Pancreas (tissue), 10 donors: ENCODE data around the gene PLCG1. TPM values are rescaled to one million over a fixed set of nuclear protein-coding genes. Genes with fewer than 3 reads are reported as not detected.
A peak's percentile ranks its signal among the peaks of the same experiment; 100 is the strongest.

Experiments
- ATAC-seq, 4 donors: fragments of 200-7000 bp; cut with Tn5 transposase; one replicate each; pipeline versions ENCODE4 v1.8.0 to v1.9.1; 2020; ENCODE audit warnings: mild to moderate bottlenecking in 4 of 4, moderate library complexity in 4 of 4
- DNase-seq, 6 donors: peaks; one replicate each; pipeline ENCODE4 v3.0.0-alpha.2; 2020
- FAIRE-seq: peaks from 2 replicates; lab custom pipeline; 2012; peaks lifted over from hg19 to GRCh38; lab: Jason Lieb, UNC
- H3K27ac ChIP-seq, 4 donors: fragments of 200-600 bp; sonication (generic); 1 replicate in 3 of 4; 2 replicates in 1 of 4; pipeline versions ENCODE4 v1.5.0 to v1.8.0; 2020
- H3K27me3 ChIP-seq, 4 donors: fragments of 200-600 bp; one replicate each; pipeline ENCODE4 v1.8.0; 2021
- H3K36me3 ChIP-seq, 3 donors: fragments of 200-600 bp; sonication (generic) in 1 of 3; one replicate each; pipeline versions ENCODE4 v1.5.0 to v1.8.0; 2020 to 2021
- H3K4me1 ChIP-seq, 3 donors: fragments of 200-600 bp; one replicate each; pipeline ENCODE4 v1.8.0; 2021
- H3K4me3 ChIP-seq, 4 donors: fragments of 200-600 bp; sonication (generic) in 2 of 4; one replicate each; pipeline versions ENCODE4 v1.5.0 to v1.8.0; 2020 to 2021
- H3K9me3 ChIP-seq, 4 donors: fragments of 200-600 bp; one replicate each; pipeline ENCODE4 v1.8.0; 2021
- WGBS, 2 donors: extraction: QIAGEN DNeasy Blood & Tissue Kit; methylation state at CpG; one replicate each; pipeline ENCODE4 v1.1.7; 2013; 5-methylcytosine and 5-hydroxymethylcytosine counted together
- intact Hi-C, 3 donors: fragments of 100-400 bp; cut with DNase I; formaldehyde crosslinking; loops; one replicate each; pipeline versions ENCODE4 v1.11.1 to v1.14.2; 2022
- polyA plus RNA-seq, 2 donors: library from polyadenylated mRNA; stranded (reverse); fragments of 200-250 nt; gene quantifications; one replicate each; pipeline ENCODE4 v1.2.3, GENCODE V29; 2013
- total RNA-seq, 6 donors: library from RNA; stranded (reverse); fragmentation: NEBNext Ultra II Directional in 4 of 6; extraction: Animal tissue kit (Norgen Biotek cat#: 25700) in 4 of 6; gene quantifications; one replicate each; pipeline versions ENCODE4 v1.2.1 to v1.2.4, GENCODE V29; 2021 to 2023
- TF ChIP-seq, protein P1 (sequence below), 4 donors: fragments of 200-600 bp; sonication (generic) in 3 of 4; IDR thresholded peaks; one replicate each; pipeline versions ENCODE4 v1.5.0 to v1.8.0; 2021; ENCODE audit warnings: antibody characterized with exemption in 4 of 4
- donor health status: healthy with polysubstance abuse.
- donor health status: DM: no; HTN: no; CAD: no; lungs with moderate emphysema.
- donor health status: DM: no; HTN: no; CAD: no.
- donor health status: control.
- donor health status: control.
- donor health status: Bipolar disorder and iron deficiency.
- donor health status: DM: yes; HTN: yes; CAD: no.
- donor health status: DM: no; HTN: no; CAD: no.
- donor health status: DM: no; HTN: no; CAD: no.
- donor health status: DM: yes; HTN: yes; CAD: no.

PLCG1 gene
- total and polyA plus RNA-seq, 8 donors: 9.9 to 41.7 (median 20.1) TPM

GRCh38 chr20:41174782-41175181, 37.4 kb downstream of the PLCG1 start:
- Histone ChIP-seq H3K27me3 (no peaks in the 10 kb centered on the region), H3K36me3 (peaks cover 0 to 3% (median 0%) of the 10 kb centered on the region in 3 donors), H3K4me1 (peaks cover 0 to 5% (median 5%) of the 10 kb centered on the region in 3 donors), H3K9me3 (no peaks in the 10 kb centered on the region), H3K27ac (no peak overlapping the region), H3K4me3 (no peak overlapping the region)
- FAIRE-seq: no peak
- WGBS, 2 donors: 75 to 92% methylated on average over 2 of the region's 2 CpGs
- peak in 1 of 6 donors; percentile 37 for DNase-seq
- TF ChIP-seq, protein P1, sequence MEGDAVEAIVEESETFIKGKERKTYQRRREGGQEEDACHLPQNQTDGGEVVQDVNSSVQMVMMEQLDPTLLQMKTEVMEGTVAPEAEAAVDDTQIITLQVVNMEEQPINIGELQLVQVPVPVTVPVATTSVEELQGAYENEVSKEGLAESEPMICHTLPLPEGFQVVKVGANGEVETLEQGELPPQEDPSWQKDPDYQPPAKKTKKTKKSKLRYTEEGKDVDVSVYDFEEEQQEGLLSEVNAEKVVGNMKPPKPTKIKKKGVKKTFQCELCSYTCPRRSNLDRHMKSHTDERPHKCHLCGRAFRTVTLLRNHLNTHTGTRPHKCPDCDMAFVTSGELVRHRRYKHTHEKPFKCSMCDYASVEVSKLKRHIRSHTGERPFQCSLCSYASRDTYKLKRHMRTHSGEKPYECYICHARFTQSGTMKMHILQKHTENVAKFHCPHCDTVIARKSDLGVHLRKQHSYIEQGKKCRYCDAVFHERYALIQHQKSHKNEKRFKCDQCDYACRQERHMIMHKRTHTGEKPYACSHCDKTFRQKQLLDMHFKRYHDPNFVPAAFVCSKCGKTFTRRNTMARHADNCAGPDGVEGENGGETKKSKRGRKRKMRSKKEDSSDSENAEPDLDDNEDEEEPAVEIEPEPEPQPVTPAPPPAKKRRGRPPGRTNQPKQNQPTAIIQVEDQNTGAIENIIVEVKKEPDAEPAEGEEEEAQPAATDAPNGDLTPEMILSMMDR (IDR thresholded peaks at IDR 0.05): no peak
- ATAC-seq: no peak
- intact Hi-C loops: loop anchor here in 2 of 3 donors (5.0 kb wide), 2 partner anchors 163 to 168 kb away; partner anchors contain the start of gene LPIN3 (in 1 of the 2)

DNA sequence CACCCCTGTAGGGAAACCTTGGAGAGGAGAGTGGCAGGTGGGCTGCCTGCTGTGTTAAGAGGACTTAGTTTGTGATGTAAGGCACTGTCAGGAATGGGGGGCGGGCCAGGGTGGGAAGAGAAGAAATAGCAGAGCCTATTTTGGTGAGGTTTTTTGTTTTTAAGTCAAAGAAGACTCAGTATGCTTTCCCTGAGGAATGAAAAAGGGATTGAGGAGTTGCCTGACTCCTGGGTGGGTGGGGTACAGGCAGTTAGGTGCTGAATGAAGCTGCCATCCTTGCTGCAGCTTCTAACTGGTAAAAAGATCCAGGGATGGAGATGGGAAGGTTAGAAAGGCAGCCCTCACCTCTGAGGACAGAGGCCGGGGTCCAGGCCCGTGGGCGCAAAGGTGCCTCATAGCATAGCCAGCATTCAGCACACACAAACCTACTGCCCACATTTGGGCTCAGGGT, 37.9 kb downstream of the PLCG1 start:
- FAIRE-seq (no peak), ATAC-seq (no peak), DNase-seq (peak in 1 of 6 donors; percentile 2)
- no peaks in the 10 kb centered on the region for H3K27me3 ChIP-seq
- H3K36me3 ChIP-seq: peaks cover 0 to 3% (median 0%) of the 10 kb centered on the region in 3 donors
- WGBS, 2 donors: 92 to 98% methylated on average over 4 of the region's 4 CpGs
- peaks cover 0 to 5% (median 5%) of the 10 kb centered on the region in 3 donors for H3K4me1 ChIP-seq
- intact Hi-C loops: no loop called here
- no peaks in the 10 kb centered on the region for H3K9me3 ChIP-seq
- no peak overlapping the region for H3K27ac ChIP-seq
- no peak overlapping the region for H3K4me3 ChIP-seq
- TF ChIP-seq, protein P1 (IDR thresholded peaks at IDR 0.05): no peak

DNA sequence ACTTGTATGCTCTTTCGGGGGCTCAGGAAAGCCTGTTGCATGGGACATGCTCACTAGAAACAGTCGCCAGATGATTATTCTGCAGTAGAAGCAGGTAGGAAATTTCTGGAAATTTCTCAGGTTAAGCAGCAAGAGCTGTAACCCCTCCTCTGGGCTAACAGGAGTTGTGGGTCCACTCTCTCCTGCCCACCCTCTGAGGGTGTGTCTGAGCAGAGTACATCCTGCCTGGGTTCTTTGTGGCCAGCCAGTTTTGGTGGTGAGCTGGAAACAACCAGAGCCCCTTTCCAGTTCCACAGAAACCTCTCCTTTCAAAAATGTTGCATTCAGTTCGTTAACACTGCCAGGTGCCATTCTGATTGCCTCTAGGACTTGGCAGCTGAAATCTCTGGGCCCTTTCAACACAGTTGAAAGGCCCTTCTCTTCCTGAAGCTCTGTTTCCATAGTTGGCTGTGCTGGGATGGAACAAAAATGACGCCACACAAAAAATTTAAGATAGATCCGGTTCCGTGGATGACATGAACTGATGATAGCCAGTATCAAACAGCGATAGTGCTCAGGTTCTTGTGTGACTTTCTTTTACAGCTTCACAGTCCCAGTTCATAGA, 38.5 kb downstream of the PLCG1 start:
- WGBS, 2 donors: 81 to 86% methylated on average over 7 of the region's 7 CpGs
- H3K9me3 ChIP-seq: no peaks in the 10 kb centered on the region
- ATAC-seq: no peak
- peak in 1 of 6 donors; percentile 4 for DNase-seq
- FAIRE-seq: no peak
- H3K4me3 ChIP-seq: no peak overlapping the region
- TF ChIP-seq, protein P1 (IDR thresholded peaks at IDR 0.05): no peak
- intact Hi-C loops: no loop called here
- H3K4me1 ChIP-seq: peaks cover 0 to 5% (median 5%) of the 10 kb centered on the region in 3 donors
- H3K36me3 ChIP-seq: peaks cover 0 to 3% (median 0%) of the 10 kb centered on the region in 3 donors
- no peak overlapping the region for H3K27ac ChIP-seq
- no peaks in the 10 kb centered on the region for H3K27me3 ChIP-seq

DNA sequence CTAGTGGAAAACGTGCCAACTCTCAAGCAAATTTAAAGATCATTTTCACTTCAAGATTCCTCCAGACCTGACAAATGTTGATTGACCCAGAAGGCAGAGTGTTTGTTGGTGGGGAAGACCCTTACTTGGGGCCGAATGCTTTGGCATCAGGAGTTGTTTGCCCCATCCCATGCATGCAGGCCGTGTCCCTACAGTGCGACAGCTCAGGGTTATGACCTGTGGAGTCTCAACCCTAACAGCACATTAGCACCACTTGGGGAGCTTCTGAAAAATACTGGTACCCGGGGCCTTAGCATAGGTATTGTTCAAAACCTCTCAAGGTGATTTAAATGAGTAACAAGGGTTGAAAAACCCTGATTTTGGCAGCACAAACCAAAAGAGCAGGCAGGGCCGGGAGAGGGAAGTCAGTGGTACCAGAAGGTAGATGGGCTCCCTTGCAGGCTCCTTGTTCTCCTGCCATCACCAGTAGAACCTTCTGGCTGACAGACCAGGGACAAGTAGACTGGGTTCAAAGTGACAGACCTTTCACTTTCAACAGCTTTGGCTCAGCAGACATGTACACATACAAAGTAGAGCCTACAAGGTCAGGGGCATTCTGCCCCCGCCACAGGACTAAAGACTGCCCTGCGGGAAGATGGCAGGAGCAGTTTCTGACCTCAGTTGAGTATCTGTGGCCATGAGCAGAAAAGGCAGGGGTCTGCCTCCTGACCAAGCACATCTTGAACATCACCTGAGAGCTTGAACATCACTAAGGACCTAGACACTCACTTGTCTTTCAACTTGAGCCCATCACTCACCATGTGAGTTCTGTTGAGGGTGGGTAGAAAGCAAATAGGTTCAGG, 39.6 kb downstream of the PLCG1 start:
- Histone ChIP-seq H3K36me3 (peaks cover 0 to 3% (median 0%) of the 10 kb centered on the region in 3 donors), H3K27me3 (no peaks in the 10 kb centered on the region), H3K4me1 (peaks cover 0 to 5% (median 5%) of the 10 kb centered on the region in 3 donors), H3K9me3 (no peaks in the 10 kb centered on the region), H3K27ac (no peak overlapping the region), H3K4me3 (no peak overlapping the region)
- FAIRE-seq: no peak
- no peak for ATAC-seq
- WGBS, 2 donors: 76 to 80% methylated on average over 8 of the region's 8 CpGs
- TF ChIP-seq, protein P1 (IDR thresholded peaks at IDR 0.05): no peak
- DNase-seq: peak in 1 of 6 donors; percentile 3
- intact Hi-C loops: no loop called here
